ENCODE data around the gene KCNIP4. TPM values are rescaled to one million over a fixed set of nuclear protein-coding genes. Genes with fewer than 3 reads are reported as not detected.

KCNIP4 gene
- total RNA-seq, 6 experiments from 2014 or later: not detected

GRCh38 chr4:21290562-21290961, 658.0 kb downstream of the KCNIP4 start:
- ATAC-seq: no peak
- TF ChIP-seq CTCF (IDR thresholded peaks at IDR 0.05) (no peak), POLR2A (IDR thresholded peaks at IDR 0.05) (no peak)
- WGBS (ENCODE audit: insufficient coverage, low coverage, low lambda C conversion rate, missing lambda C conversion rate): 17% methylated on average over 2 of the region's 2 CpGs

GRCh38 chr4:21276046-21276445, 672.5 kb downstream of the KCNIP4 start:
- no peaks in the 10 kb centered on the region for H3K4me1 ChIP-seq
- TF ChIP-seq CTCF (IDR thresholded peaks at IDR 0.05) (no peak), POLR2A (IDR thresholded peaks at IDR 0.05) (no peak)
- H3K27me3 ChIP-seq: no peaks in the 10 kb centered on the region
- DNase-seq (no peak), ATAC-seq (no peak)
- H3K27ac ChIP-seq: no peak overlapping the region
- WGBS (ENCODE audit: insufficient coverage, low coverage, low lambda C conversion rate, missing lambda C conversion rate): 82% methylated on average over 3 of the region's 5 CpGs
- no peaks in the 10 kb centered on the region for H3K9me3 ChIP-seq
- intact Hi-C loops (cut with DNase I): no loop called here
- no peak overlapping the region for H3K4me3 ChIP-seq
- no peaks in the 10 kb centered on the region for H3K36me3 ChIP-seq

More at GRCh38 chr4:21290562-21290961, 658.0 kb downstream of the KCNIP4 start:
- Histone ChIP-seq H3K27me3 (no peaks in the 10 kb centered on the region), H3K36me3 (no peaks in the 10 kb centered on the region), H3K27ac (no peak overlapping the region), H3K4me1 (no peaks in the 10 kb centered on the region), H3K4me3 (no peak overlapping the region), H3K9me3 (no peaks in the 10 kb centered on the region)
- DNase-seq: no peak
- intact Hi-C loops (cut with DNase I): no loop called here

GRCh38 chr4:21271439-21272052, 677.0 kb downstream of the KCNIP4 start:
- no peaks in the 10 kb centered on the region for H3K9me3 ChIP-seq
- no peak for DNase-seq
- ATAC-seq: no peak
- WGBS (ENCODE audit: insufficient coverage, low coverage, low lambda C conversion rate, missing lambda C conversion rate): 40% methylated on average over 4 of the region's 4 CpGs
- H3K27me3 ChIP-seq: no peaks in the 10 kb centered on the region
- no peak overlapping the region for H3K27ac ChIP-seq
- no peak for TF ChIP-seq CTCF (IDR thresholded peaks at IDR 0.05)
- no peak for TF ChIP-seq POLR2A (IDR thresholded peaks at IDR 0.05)
- no peaks in the 10 kb centered on the region for H3K36me3 ChIP-seq
- H3K4me1 ChIP-seq: no peaks in the 10 kb centered on the region
- no peak overlapping the region for H3K4me3 ChIP-seq
- intact Hi-C loops (cut with DNase I): no loop called here

- intact Hi-C loops (cut with DNase I): no loop called here
- TF ChIP-seq POLR2A (IDR thresholded peaks at IDR 0.05) (no peak), CTCF (IDR thresholded peaks at IDR 0.05) (no peak)
- H3K27ac ChIP-seq: no peak overlapping the region
- no peaks in the 10 kb centered on the region for H3K27me3 ChIP-seq
- no peaks in the 10 kb centered on the region for H3K4me1 ChIP-seq
- H3K36me3 ChIP-seq: no peaks in the 10 kb centered on the region
- WGBS (ENCODE audit: insufficient coverage, low coverage, low lambda C conversion rate, missing lambda C conversion rate): 58% methylated on average over 4 of the region's 4 CpGs
- ATAC-seq (no peak), DNase-seq (no peak)
- no peak overlapping the region for H3K4me3 ChIP-seq
- H3K9me3 ChIP-seq: no peaks in the 10 kb centered on the region
Observed at GRCh38 chr4:21248331-21248730, 700.2 kb downstream of the KCNIP4 start.

- intact Hi-C loops (cut with DNase I): no loop called here
- no peak for ATAC-seq
- Histone ChIP-seq H3K27me3 (no peaks in the 10 kb centered on the region), H3K4me3 (no peak overlapping the region), H3K9me3 (no peaks in the 10 kb centered on the region), H3K4me1 (no peaks in the 10 kb centered on the region), H3K27ac (no peak overlapping the region), H3K36me3 (no peaks in the 10 kb centered on the region)
- WGBS (ENCODE audit: insufficient coverage, low coverage, low lambda C conversion rate, missing lambda C conversion rate): 43% methylated on average over 2 of the region's 2 CpGs
- TF ChIP-seq POLR2A (IDR thresholded peaks at IDR 0.05) (no peak), CTCF (IDR thresholded peaks at IDR 0.05) (no peak)
- DNase-seq: no peak
Observed at GRCh38 chr4:21242163-21242562, 706.4 kb downstream of the KCNIP4 start.
